Thymus (tissue), 11 donors: ENCODE results near the gene PELO. TPM values are rescaled to one million over a fixed set of nuclear protein-coding genes. Genes with fewer than 3 reads are reported as not detected.
"Not testable (repeated sequence)": the region's sequence is repeated elsewhere in the genome, so short reads cannot be mapped to it uniquely, and the experiment has no call there.

Experiments used
- DNase-seq, 9 donors: peaks; one replicate each; pipeline ENCODE4 v3.0.0-alpha.2; 2013; ENCODE audit warnings: low spot score in 9 of 9, low read depth in 6 of 9, missing footprints in 1 of 9
- H3K27ac ChIP-seq, 2 donors: one replicate each; pipeline ENCODE4 v1.5.1; 2013; ENCODE audit warnings: control low read depth in 1 of 2, low read depth in 1 of 2, low read length in 1 of 2, mild to moderate bottlenecking in 1 of 2, moderate library complexity in 1 of 2
- H3K27me3 ChIP-seq, 2 donors: one replicate each; pipeline ENCODE4 v1.5.1; 2013; ENCODE audit warnings: low read length in 1 of 2; ENCODE audit not compliant: control insufficient read depth in 2 of 2, insufficient read depth in 1 of 2
- H3K36me3 ChIP-seq, 2 donors: one replicate each; pipeline ENCODE4 v1.5.1; 2013; ENCODE audit warnings: low read length in 1 of 2, mild to moderate bottlenecking in 1 of 2, moderate library complexity in 1 of 2; ENCODE audit not compliant: control insufficient read depth in 2 of 2, insufficient read depth in 2 of 2
- H3K4me1 ChIP-seq, 2 donors: one replicate each; pipeline ENCODE4 v1.5.1; 2013; ENCODE audit warnings: low read length in 2 of 2; ENCODE audit not compliant: control insufficient read depth in 2 of 2, insufficient read depth in 2 of 2
- H3K4me3 ChIP-seq, 2 donors: one replicate each; pipeline ENCODE4 v1.5.1; 2013; ENCODE audit warnings: low read length in 2 of 2, control low read depth in 1 of 2, mild to moderate bottlenecking in 1 of 2
- H3K9me3 ChIP-seq, 2 donors: one replicate each; pipeline ENCODE4 v1.5.1; 2013; ENCODE audit warnings: low read length in 1 of 2, mild to moderate bottlenecking in 1 of 2; ENCODE audit not compliant: control insufficient read depth in 2 of 2, insufficient read depth in 1 of 2
- WGBS: extraction: QIAGEN DNeasy Blood & Tissue Kit; methylation state at CpG from one replicate; pipeline ENCODE4 v1.1.7; 2013; 5-methylcytosine and 5-hydroxymethylcytosine counted together
- polyA plus RNA-seq: library from polyadenylated mRNA; stranded (reverse); fragments of 200-250 nt; gene quantifications from one replicate; pipeline ENCODE4 v1.2.3, GENCODE V29; 2013
- total RNA-seq: library from RNA; stranded (reverse); fragments of 120-200 nt; gene quantifications from one replicate; pipeline ENCODE4 v1.2.4, GENCODE V29; 2013
- donor health status: healthy.

The PELO gene
- total and polyA plus RNA-seq, 2 donors, result 6.0 to 11.8 TPM

- H3K27ac ChIP-seq, result no peak overlapping the region
Observed at GRCh38 chr5:52810426-52810825, 22.7 kb downstream of the PELO start.

GRCh38 chr5:52811067-52811749, 23.5 kb downstream of the PELO start:
- H3K4me1 ChIP-seq, result no peaks in the 10 kb centered on the region

More at GRCh38 chr5:52810426-52810825, 22.7 kb downstream of the PELO start:
- H3K4me3 ChIP-seq, result no peak overlapping the region
- WGBS, result 99% methylated on average over 1 of the region's 1 CpG
- no peak for DNase-seq
- no peaks in the 10 kb centered on the region for H3K36me3 ChIP-seq
- H3K27me3 ChIP-seq, result no peaks in the 10 kb centered on the region
- H3K9me3 ChIP-seq, result no peaks in the 10 kb centered on the region
- no peaks in the 10 kb centered on the region for H3K4me1 ChIP-seq

GRCh38 chr5:52814352-52815148, 26.8 kb downstream of the PELO start:
- no peaks in the 10 kb centered on the region for H3K27me3 ChIP-seq
- no peaks in the 10 kb centered on the region for H3K9me3 ChIP-seq
- no peaks in the 10 kb centered on the region for H3K36me3 ChIP-seq
- H3K27ac ChIP-seq, result no peak overlapping the region
- H3K4me3 ChIP-seq, result no peak overlapping the region
- no peaks in the 10 kb centered on the region for H3K4me1 ChIP-seq
- 75% methylated on average over 4 of the region's 4 CpGs for WGBS
- DNase-seq, result no peak

More at GRCh38 chr5:52811067-52811749, 23.5 kb downstream of the PELO start:
- no peak overlapping the region for H3K27ac ChIP-seq
- H3K9me3 ChIP-seq, result no peaks in the 10 kb centered on the region
- WGBS, result 96% methylated on average over 3 of the region's 3 CpGs
- no peak overlapping the region for H3K4me3 ChIP-seq
- no peaks in the 10 kb centered on the region for H3K27me3 ChIP-seq
- no peak for DNase-seq
- H3K36me3 ChIP-seq, result no peaks in the 10 kb centered on the region

- H3K9me3 ChIP-seq, result no peaks in the 10 kb centered on the region
- DNase-seq, result no peak
- H3K36me3 ChIP-seq, result no peaks in the 10 kb centered on the region
- H3K27me3 ChIP-seq, result no peaks in the 10 kb centered on the region
- H3K4me3 ChIP-seq, result no peak overlapping the region
- H3K4me1 ChIP-seq, result no peaks in the 10 kb centered on the region
- 100% methylated on average over 1 of the region's 1 CpG for WGBS
- H3K27ac ChIP-seq, result no peak overlapping the region
Observed at GRCh38 chr5:52817818-52818217, 30.1 kb downstream of the PELO start.

- Histone ChIP-seq H3K27me3 (no peaks in the 10 kb centered on the region), H3K9me3 (no peaks in the 10 kb centered on the region), H3K4me1 (no peaks in the 10 kb centered on the region), H3K27ac (no peak overlapping the region), H3K4me3 (no peak overlapping the region), H3K36me3 (no peaks in the 10 kb centered on the region)
- 100% methylated on average over 1 of the region's 1 CpG for WGBS
- DNase-seq, result no peak
Observed at GRCh38 chr5:52818360-52818759, 30.6 kb downstream of the PELO start.

GRCh38 chr5:52818807-52819206, 31.1 kb downstream of the PELO start:
- not testable (repeated sequence) for DNase-seq, H3K27me3 ChIP-seq, H3K36me3 ChIP-seq, H3K9me3 ChIP-seq, H3K4me1 ChIP-seq, H3K4me3 ChIP-seq, H3K27ac ChIP-seq
- WGBS, result 98% methylated on average over 3 of the region's 3 CpGs

GRCh38 chr5:52821901-52822300, 34.2 kb downstream of the PELO start:
- Histone ChIP-seq H3K27ac (no peak overlapping the region), H3K4me1 (no peaks in the 10 kb centered on the region), H3K36me3 (no peaks in the 10 kb centered on the region), H3K9me3 (no peaks in the 10 kb centered on the region), H3K4me3 (no peak overlapping the region), H3K27me3 (no peaks in the 10 kb centered on the region)
- DNase-seq, result no peak
- 96% methylated on average over 1 of the region's 1 CpG for WGBS

GRCh38 chr5:52822437-52822836, 34.7 kb downstream of the PELO start:
- no peaks in the 10 kb centered on the region for H3K4me1 ChIP-seq
- WGBS, result 97% methylated on average over 6 of the region's 6 CpGs
- no peak overlapping the region for H3K4me3 ChIP-seq
- H3K27ac ChIP-seq, result no peak overlapping the region
- H3K9me3 ChIP-seq, result no peaks in the 10 kb centered on the region
- no peak for DNase-seq
- H3K27me3 ChIP-seq, result no peaks in the 10 kb centered on the region
- no peaks in the 10 kb centered on the region for H3K36me3 ChIP-seq

GRCh38 chr5:52824827-52825226, 37.1 kb downstream of the PELO start:
- H3K27ac ChIP-seq, result no peak overlapping the region
- no peaks in the 10 kb centered on the region for H3K9me3 ChIP-seq
- no peaks in the 10 kb centered on the region for H3K36me3 ChIP-seq
- no peak for DNase-seq
- H3K4me3 ChIP-seq, result no peak overlapping the region
- no peaks in the 10 kb centered on the region for H3K4me1 ChIP-seq
- no peaks in the 10 kb centered on the region for H3K27me3 ChIP-seq
- WGBS, result 100% methylated on average over 1 of the region's 1 CpG
